ENCODE data around the gene CDH6. TPM values are rescaled to one million over a fixed set of nuclear protein-coding genes. Genes with fewer than 3 reads are reported as not detected.

CDH6 gene
- total RNA-seq, 1 donor from 2014 or later: 90.1 TPM

DNA sequence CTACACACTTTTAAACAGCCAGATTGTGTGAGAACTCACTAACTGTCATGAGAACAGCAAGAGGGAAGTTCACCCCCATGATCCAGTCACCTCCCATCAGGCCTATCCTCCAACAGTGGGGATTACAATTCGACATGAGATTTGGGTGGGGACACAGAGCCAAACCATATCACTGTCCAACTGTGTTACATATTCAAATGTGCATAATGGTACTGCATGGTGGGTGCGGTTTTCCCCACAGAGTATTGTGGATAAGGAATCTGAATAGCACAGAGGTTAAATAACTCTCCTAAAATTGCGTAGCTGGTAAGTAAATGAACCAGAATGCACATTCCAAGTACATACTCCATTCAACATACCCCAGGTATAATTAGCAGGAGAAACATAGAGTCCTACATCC is 32.1 kb downstream of the CDH6 start:
- H3K9ac ChIP-seq (ENCODE audit: low read length): peak overlapping the region; percentile 61
- peaks cover 64% of the 10 kb centered on the region for H3K79me2 ChIP-seq (ENCODE audit: insufficient read depth, low read length)
- no peak overlapping the region for H3K4me3 ChIP-seq (ENCODE audit: insufficient read depth, low read depth, low read length)
- no peak overlapping the region for H3K4me2 ChIP-seq (ENCODE audit: low read length)
- peak overlapping the region; percentile 93 for H3K27ac ChIP-seq (ENCODE audit: low read depth, low read length)
- H3K4me1 Mint-ChIP-seq (ENCODE audit: low read depth, unreplicated experiment): peaks cover 24% of the 10 kb centered on the region
- no peaks in the 10 kb centered on the region for H3K27me3 ChIP-seq (ENCODE audit: insufficient read depth, low read length)
- peaks cover 7% of the 10 kb centered on the region for H3K9me3 ChIP-seq (ENCODE audit: insufficient read depth, low read depth, low read length)
- peaks cover 6% of the 10 kb centered on the region for H3K36me3 ChIP-seq (ENCODE audit: insufficient read depth, low read length)
- FAIRE-seq (no peak), DNase-seq (ENCODE audit: low read depth) (no peak)
- H3K9me3 Mint-ChIP-seq (ENCODE audit: unreplicated experiment): peaks cover 15% of the 10 kb centered on the region
- no peak for TF ChIP-seq EZH2 (IDR thresholded peaks at IDR 0.05; ENCODE audit: insufficient read depth, low read length)
- TF ChIP-seq, protein P1, sequence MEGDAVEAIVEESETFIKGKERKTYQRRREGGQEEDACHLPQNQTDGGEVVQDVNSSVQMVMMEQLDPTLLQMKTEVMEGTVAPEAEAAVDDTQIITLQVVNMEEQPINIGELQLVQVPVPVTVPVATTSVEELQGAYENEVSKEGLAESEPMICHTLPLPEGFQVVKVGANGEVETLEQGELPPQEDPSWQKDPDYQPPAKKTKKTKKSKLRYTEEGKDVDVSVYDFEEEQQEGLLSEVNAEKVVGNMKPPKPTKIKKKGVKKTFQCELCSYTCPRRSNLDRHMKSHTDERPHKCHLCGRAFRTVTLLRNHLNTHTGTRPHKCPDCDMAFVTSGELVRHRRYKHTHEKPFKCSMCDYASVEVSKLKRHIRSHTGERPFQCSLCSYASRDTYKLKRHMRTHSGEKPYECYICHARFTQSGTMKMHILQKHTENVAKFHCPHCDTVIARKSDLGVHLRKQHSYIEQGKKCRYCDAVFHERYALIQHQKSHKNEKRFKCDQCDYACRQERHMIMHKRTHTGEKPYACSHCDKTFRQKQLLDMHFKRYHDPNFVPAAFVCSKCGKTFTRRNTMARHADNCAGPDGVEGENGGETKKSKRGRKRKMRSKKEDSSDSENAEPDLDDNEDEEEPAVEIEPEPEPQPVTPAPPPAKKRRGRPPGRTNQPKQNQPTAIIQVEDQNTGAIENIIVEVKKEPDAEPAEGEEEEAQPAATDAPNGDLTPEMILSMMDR (IDR thresholded peaks at IDR 0.05; ENCODE audit: insufficient read depth, low read depth, low read length): no peak
- peaks cover 33% of the 10 kb centered on the region for H3K36me3 Mint-ChIP-seq (ENCODE audit: low read depth, unreplicated experiment)
- H2AFZ ChIP-seq (ENCODE audit: low read depth, low read length): no peak overlapping the region
- peaks cover 6% of the 10 kb centered on the region for H3K4me1 ChIP-seq (ENCODE audit: insufficient read depth, low read length)
- H3K27me3 Mint-ChIP-seq (ENCODE audit: low read depth, unreplicated experiment): no peaks in the 10 kb centered on the region
- peak overlapping the region; percentile 11 for H3K4me3 Mint-ChIP-seq (ENCODE audit: unreplicated experiment)
- H3K27ac Mint-ChIP-seq (ENCODE audit: unreplicated experiment): peak overlapping the region; percentile 88
- H4K20me1 ChIP-seq (ENCODE audit: insufficient read depth, low read length): no peaks in the 10 kb centered on the region

DNA sequence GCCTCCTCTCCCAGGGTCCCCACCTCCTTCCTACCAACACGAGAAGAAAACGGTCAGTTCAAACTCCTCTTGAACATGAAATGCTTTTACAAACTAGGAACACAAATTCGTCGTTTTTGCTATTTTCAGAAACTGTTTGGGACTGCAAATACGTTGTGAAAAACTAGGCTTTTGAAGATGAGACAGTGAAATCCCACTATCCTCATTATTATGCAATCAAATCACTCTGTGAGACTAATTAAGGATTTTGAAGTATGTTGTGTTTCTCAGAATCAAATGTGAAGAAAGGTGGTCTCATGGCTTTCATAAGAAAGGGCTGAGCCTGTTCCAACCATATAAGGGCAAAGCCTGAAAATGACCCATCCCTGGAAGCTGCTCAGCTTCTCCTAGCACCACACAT is 33.2 kb downstream of the CDH6 start:
- DNase-seq (ENCODE audit: low read depth) (no peak), FAIRE-seq (no peak)
- H3K27ac ChIP-seq (ENCODE audit: low read depth, low read length): peak overlapping the region; percentile 3
- H3K9me3 ChIP-seq (ENCODE audit: insufficient read depth, low read depth, low read length): peaks cover 7% of the 10 kb centered on the region
- Mint-ChIP-seq H3K4me3 (ENCODE audit: unreplicated experiment) (no peak overlapping the region), H3K36me3 (ENCODE audit: low read depth, unreplicated experiment) (peaks cover 33% of the 10 kb centered on the region), H3K9me3 (ENCODE audit: unreplicated experiment) (peaks cover 17% of the 10 kb centered on the region), H3K4me1 (ENCODE audit: low read depth, unreplicated experiment) (peaks cover 27% of the 10 kb centered on the region), H3K27ac (ENCODE audit: unreplicated experiment) (peak overlapping the region; percentile 53), H3K27me3 (ENCODE audit: low read depth, unreplicated experiment) (no peaks in the 10 kb centered on the region)
- H3K4me2 ChIP-seq (ENCODE audit: low read length): no peak overlapping the region
- peaks cover 63% of the 10 kb centered on the region for H3K79me2 ChIP-seq (ENCODE audit: insufficient read depth, low read length)
- peaks cover 14% of the 10 kb centered on the region for H3K4me1 ChIP-seq (ENCODE audit: insufficient read depth, low read length)
- no peak overlapping the region for H3K4me3 ChIP-seq (ENCODE audit: insufficient read depth, low read depth, low read length)
- H4K20me1 ChIP-seq (ENCODE audit: insufficient read depth, low read length): no peaks in the 10 kb centered on the region
- peaks cover 6% of the 10 kb centered on the region for H3K36me3 ChIP-seq (ENCODE audit: insufficient read depth, low read length)
- H2AFZ ChIP-seq (ENCODE audit: low read depth, low read length): no peak overlapping the region
- no peak overlapping the region for H3K9ac ChIP-seq (ENCODE audit: low read length)
- no peaks in the 10 kb centered on the region for H3K27me3 ChIP-seq (ENCODE audit: insufficient read depth, low read length)
- TF ChIP-seq, protein P1 (IDR thresholded peaks at IDR 0.05; ENCODE audit: insufficient read depth, low read depth, low read length): no peak
- no peak for TF ChIP-seq EZH2 (IDR thresholded peaks at IDR 0.05; ENCODE audit: insufficient read depth, low read length)

DNA sequence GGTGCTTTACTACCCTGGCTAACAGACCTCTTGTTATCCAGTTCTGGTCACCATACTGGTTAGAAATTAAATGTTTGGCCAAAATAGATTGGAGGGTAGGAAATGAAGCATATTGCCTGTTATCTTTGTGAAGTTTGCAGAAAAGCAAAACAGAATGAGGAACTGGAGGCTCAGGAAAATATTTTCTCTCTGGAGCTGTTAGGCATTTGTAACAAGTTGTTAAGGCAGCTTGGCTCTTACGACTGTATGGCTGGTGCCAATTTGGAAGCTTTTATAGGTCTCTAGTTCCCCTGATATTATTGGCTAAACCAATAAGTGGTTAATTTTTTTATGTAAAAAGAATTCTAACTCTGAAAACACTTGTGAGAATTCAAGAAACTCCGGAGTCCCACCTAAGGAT is 35.8 kb downstream of the CDH6 start:
- H3K36me3 Mint-ChIP-seq (ENCODE audit: low read depth, unreplicated experiment): peaks cover 29% of the 10 kb centered on the region
- FAIRE-seq (no peak), DNase-seq (ENCODE audit: low read depth) (no peak)
- peaks cover 23% of the 10 kb centered on the region for H3K4me1 ChIP-seq (ENCODE audit: insufficient read depth, low read length)
- peaks cover 7% of the 10 kb centered on the region for H3K9me3 ChIP-seq (ENCODE audit: insufficient read depth, low read depth, low read length)
- no peak overlapping the region for H3K4me2 ChIP-seq (ENCODE audit: low read length)
- no peaks in the 10 kb centered on the region for H4K20me1 ChIP-seq (ENCODE audit: insufficient read depth, low read length)
- peaks cover 71% of the 10 kb centered on the region for H3K79me2 ChIP-seq (ENCODE audit: insufficient read depth, low read length)
- no peak overlapping the region for H3K9ac ChIP-seq (ENCODE audit: low read length)
- no peaks in the 10 kb centered on the region for H3K27me3 Mint-ChIP-seq (ENCODE audit: low read depth, unreplicated experiment)
- H3K4me3 ChIP-seq (ENCODE audit: insufficient read depth, low read depth, low read length): no peak overlapping the region
- no peaks in the 10 kb centered on the region for H3K27me3 ChIP-seq (ENCODE audit: insufficient read depth, low read length)
- no peak overlapping the region for H3K4me3 Mint-ChIP-seq (ENCODE audit: unreplicated experiment)
- H3K36me3 ChIP-seq (ENCODE audit: insufficient read depth, low read length): peaks cover 6% of the 10 kb centered on the region
- no peak overlapping the region for H3K27ac Mint-ChIP-seq (ENCODE audit: unreplicated experiment)
- H3K9me3 Mint-ChIP-seq (ENCODE audit: unreplicated experiment): peaks cover 14% of the 10 kb centered on the region
- peaks cover 21% of the 10 kb centered on the region for H3K4me1 Mint-ChIP-seq (ENCODE audit: low read depth, unreplicated experiment)
- H2AFZ ChIP-seq (ENCODE audit: low read depth, low read length): no peak overlapping the region
- peak overlapping the region; percentile 1 for H3K27ac ChIP-seq (ENCODE audit: low read depth, low read length)
- TF ChIP-seq EZH2 (IDR thresholded peaks at IDR 0.05; ENCODE audit: insufficient read depth, low read length): no peak
- TF ChIP-seq, protein P1 (IDR thresholded peaks at IDR 0.05; ENCODE audit: insufficient read depth, low read depth, low read length): no peak
